GM12878 (cell line): ENCODE measurements around the gene EHHADH.

Experiments used
- BHLHE40 ChIP-seq, 2 experiments: fragments of 450-650 bp in 1 of 2; IDR thresholded peaks; 2 replicates each; pipeline ENCODE4 v1.6.1; 2011 to 2017; ENCODE audit warnings: low read depth in 2 of 2, borderline replicate concordance in 1 of 2, improper control_type of control experiment in 1 of 2, low read length in 1 of 2, mild to moderate bottlenecking in 1 of 2
- EP300 ChIP-seq, 2 experiments: fragments of 150-350 bp in 1 of 2; IDR thresholded peaks; 2 replicates each; pipeline ENCODE4 v1.6.1; 2011 to 2012; ENCODE audit warnings: low read depth in 2 of 2, low read length in 2 of 2, borderline replicate concordance in 1 of 2, improper control_type of control experiment in 1 of 2, inconsistent platforms in 1 of 2; ENCODE audit not compliant: control insufficient read depth in 1 of 2
- EZH2 ChIP-seq: IDR thresholded peaks from 2 replicates; pipeline ENCODE4 v1.6.1; 2012; ENCODE audit warnings: low read depth, mild to moderate bottlenecking, control low read depth, inconsistent platforms, low read length, borderline replicate concordance; ENCODE audit not compliant: control insufficient read depth
- JUNB ChIP-seq: IDR thresholded peaks from 2 replicates; pipeline ENCODE4 v1.6.1; 2016; ENCODE audit warnings: antibody characterized with exemption, mild to moderate bottlenecking
- NR2C1 ChIP-seq: fragments of 450-650 bp; IDR thresholded peaks from 2 replicates; pipeline ENCODE4 v1.6.1; 2017; ENCODE audit warnings: antibody characterized with exemption, mild to moderate bottlenecking, moderate library complexity
- POLR2A ChIP-seq: IDR thresholded peaks from 2 replicates; pipeline ENCODE4 v1.6.1; 2011; ENCODE audit warnings: low read depth, mild to moderate bottlenecking, low read length
- POLR2AphosphoS5 ChIP-seq: IDR thresholded peaks from 2 replicates; pipeline ENCODE4 v1.6.1; 2011; ENCODE audit warnings: mild to moderate bottlenecking, low read length, inconsistent platforms
- SREBF2 ChIP-seq: IDR thresholded peaks from 2 replicates; pipeline ENCODE4 v1.6.1; 2012; ENCODE audit warnings: mild to moderate bottlenecking, low read length
- SUZ12 ChIP-seq: fragments of 200-600 bp; sonication (generic); IDR thresholded peaks from one replicate; pipeline ENCODE4 v1.6.1; 2018; ENCODE audit warnings: antibody characterized with exemption, mild to moderate bottlenecking; ENCODE audit not compliant: unreplicated experiment
- YY1 ChIP-seq: IDR thresholded peaks from 2 replicates; pipeline ENCODE4 v1.6.1; 2011; ENCODE audit warnings: low read depth, mild to moderate bottlenecking, low read length
- TF ChIP-seq, protein P1 (sequence below), 3 experiments: IDR thresholded peaks in 2 of 3; conservative IDR thresholded peaks in 1 of 3; 2 replicates each; pipeline ENCODE4 v1.5.1; 2011; ENCODE audit warnings: low read depth in 3 of 3, low read length in 3 of 3, mild to moderate bottlenecking in 3 of 3, control low read depth in 2 of 3, moderate library complexity in 2 of 3, inconsistent platforms in 1 of 3, mixed read lengths in 1 of 3; ENCODE audit not compliant: control insufficient read depth in 2 of 3, insufficient read depth in 1 of 3; ENCODE audit errors: extremely low read depth in 1 of 3
- TF ChIP-seq, protein P2 (sequence below): IDR thresholded peaks from 2 replicates; pipeline ENCODE4 v1.6.1; 2012; ENCODE audit warnings: low read depth, low read length, improper control_type of control experiment
- TF ChIP-seq, protein P3 (sequence below): IDR thresholded peaks from 2 replicates; pipeline ENCODE4 v1.6.1; 2012; ENCODE audit warnings: mild to moderate bottlenecking, low read depth, low read length
- TF ChIP-seq, protein P4 (sequence below): IDR thresholded peaks from 2 replicates; pipeline ENCODE4 v1.6.1; 2011; ENCODE audit warnings: low read depth, low read length, improper control_type of control experiment, borderline replicate concordance

DNA sequence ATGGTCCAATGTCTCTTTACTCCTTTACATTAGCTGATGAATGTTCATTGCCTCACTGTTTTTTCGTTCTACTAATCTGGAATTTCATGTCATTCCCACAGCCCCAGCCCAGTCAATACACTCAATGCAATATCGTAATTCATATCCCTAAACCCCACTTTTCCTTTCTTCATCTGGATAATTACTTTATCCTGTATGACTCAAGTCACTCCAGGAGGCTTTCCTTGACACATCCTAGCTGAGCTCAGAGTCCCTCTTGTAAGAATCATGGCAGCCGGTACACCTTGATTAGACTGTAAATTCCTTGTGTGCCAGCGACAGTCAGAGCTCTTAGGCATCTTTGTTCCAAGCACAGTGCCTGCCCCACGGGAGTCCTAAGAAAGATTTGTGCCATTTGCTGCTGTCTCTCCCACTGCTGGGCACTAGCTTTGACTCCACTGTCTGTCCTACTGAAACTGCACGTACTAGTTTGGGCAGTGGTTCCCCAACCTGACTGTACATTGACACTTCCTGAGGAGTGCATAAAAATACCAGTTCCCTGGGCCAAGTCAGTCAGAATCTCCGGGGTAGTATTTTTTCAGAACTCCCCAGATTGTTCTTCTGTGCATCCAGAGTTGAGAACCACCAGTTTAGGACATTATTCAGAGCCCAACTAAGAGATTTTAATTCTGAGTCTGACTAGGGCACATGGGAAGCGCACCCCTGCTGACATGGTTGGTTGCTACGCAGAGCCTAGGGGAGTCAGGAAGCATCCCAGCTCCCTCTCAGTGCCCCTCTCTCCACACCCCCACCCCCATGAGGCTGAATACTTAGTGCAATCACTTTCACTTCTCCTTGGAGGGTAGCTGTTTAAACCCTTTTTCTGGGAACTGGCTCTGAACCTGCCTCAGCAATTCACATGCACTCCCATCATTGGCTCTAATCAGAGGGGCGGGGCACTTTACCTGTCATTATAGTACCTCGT is 81.5 kb downstream of the EHHADH start:
- TF ChIP-seq POLR2A, result no peak
- TF ChIP-seq, protein P1, sequence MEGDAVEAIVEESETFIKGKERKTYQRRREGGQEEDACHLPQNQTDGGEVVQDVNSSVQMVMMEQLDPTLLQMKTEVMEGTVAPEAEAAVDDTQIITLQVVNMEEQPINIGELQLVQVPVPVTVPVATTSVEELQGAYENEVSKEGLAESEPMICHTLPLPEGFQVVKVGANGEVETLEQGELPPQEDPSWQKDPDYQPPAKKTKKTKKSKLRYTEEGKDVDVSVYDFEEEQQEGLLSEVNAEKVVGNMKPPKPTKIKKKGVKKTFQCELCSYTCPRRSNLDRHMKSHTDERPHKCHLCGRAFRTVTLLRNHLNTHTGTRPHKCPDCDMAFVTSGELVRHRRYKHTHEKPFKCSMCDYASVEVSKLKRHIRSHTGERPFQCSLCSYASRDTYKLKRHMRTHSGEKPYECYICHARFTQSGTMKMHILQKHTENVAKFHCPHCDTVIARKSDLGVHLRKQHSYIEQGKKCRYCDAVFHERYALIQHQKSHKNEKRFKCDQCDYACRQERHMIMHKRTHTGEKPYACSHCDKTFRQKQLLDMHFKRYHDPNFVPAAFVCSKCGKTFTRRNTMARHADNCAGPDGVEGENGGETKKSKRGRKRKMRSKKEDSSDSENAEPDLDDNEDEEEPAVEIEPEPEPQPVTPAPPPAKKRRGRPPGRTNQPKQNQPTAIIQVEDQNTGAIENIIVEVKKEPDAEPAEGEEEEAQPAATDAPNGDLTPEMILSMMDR (IDR thresholded peaks at IDR 0.05 in 2 of 3, conservative IDR thresholded peaks at IDR 0.05 in 1 of 3; ENCODE audit: control insufficient read depth in 2 of 3, extremely low read depth in 1 of 3, insufficient read depth in 1 of 3, low read depth in 3 of 3, low read length in 3 of 3), result no peak
- no peak for TF ChIP-seq YY1
- no peak for TF ChIP-seq BHLHE40 (IDR thresholded peaks at IDR 0.05; ENCODE audit: borderline replicate concordance in 1 of 2, low read depth in 2 of 2, low read length in 1 of 2)
- no peak for TF ChIP-seq EP300 (IDR thresholded peaks at IDR 0.05; ENCODE audit: borderline replicate concordance in 1 of 2, control insufficient read depth in 1 of 2, low read depth in 2 of 2, low read length in 2 of 2)
- no peak for TF ChIP-seq EZH2
- TF ChIP-seq NR2C1, result no peak
- TF ChIP-seq, protein P2, sequence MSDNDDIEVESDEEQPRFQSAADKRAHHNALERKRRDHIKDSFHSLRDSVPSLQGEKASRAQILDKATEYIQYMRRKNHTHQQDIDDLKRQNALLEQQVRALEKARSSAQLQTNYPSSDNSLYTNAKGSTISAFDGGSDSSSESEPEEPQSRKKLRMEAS, result no peak
- TF ChIP-seq SREBF2, result no peak
- no peak for TF ChIP-seq JUNB
- TF ChIP-seq, protein P3, sequence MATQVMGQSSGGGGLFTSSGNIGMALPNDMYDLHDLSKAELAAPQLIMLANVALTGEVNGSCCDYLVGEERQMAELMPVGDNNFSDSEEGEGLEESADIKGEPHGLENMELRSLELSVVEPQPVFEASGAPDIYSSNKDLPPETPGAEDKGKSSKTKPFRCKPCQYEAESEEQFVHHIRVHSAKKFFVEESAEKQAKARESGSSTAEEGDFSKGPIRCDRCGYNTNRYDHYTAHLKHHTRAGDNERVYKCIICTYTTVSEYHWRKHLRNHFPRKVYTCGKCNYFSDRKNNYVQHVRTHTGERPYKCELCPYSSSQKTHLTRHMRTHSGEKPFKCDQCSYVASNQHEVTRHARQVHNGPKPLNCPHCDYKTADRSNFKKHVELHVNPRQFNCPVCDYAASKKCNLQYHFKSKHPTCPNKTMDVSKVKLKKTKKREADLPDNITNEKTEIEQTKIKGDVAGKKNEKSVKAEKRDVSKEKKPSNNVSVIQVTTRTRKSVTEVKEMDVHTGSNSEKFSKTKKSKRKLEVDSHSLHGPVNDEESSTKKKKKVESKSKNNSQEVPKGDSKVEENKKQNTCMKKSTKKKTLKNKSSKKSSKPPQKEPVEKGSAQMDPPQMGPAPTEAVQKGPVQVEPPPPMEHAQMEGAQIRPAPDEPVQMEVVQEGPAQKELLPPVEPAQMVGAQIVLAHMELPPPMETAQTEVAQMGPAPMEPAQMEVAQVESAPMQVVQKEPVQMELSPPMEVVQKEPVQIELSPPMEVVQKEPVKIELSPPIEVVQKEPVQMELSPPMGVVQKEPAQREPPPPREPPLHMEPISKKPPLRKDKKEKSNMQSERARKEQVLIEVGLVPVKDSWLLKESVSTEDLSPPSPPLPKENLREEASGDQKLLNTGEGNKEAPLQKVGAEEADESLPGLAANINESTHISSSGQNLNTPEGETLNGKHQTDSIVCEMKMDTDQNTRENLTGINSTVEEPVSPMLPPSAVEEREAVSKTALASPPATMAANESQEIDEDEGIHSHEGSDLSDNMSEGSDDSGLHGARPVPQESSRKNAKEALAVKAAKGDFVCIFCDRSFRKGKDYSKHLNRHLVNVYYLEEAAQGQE, result no peak
- no peak for TF ChIP-seq POLR2AphosphoS5
- TF ChIP-seq, protein P4, sequence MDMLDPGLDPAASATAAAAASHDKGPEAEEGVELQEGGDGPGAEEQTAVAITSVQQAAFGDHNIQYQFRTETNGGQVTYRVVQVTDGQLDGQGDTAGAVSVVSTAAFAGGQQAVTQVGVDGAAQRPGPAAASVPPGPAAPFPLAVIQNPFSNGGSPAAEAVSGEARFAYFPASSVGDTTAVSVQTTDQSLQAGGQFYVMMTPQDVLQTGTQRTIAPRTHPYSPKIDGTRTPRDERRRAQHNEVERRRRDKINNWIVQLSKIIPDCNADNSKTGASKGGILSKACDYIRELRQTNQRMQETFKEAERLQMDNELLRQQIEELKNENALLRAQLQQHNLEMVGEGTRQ, result no peak
- TF ChIP-seq SUZ12, result no peak
